H9 (cell line): ENCODE results near the gene TACR1. TPM values are rescaled to one million over a fixed set of nuclear protein-coding genes. Genes with fewer than 3 reads are reported as not detected.

Source experiments
- DNase-seq: peaks from one replicate; pipeline ENCODE4 v3.0.0-alpha.2; 2017
- H2AFZ ChIP-seq: one replicate; pipeline ENCODE4 v1.6.1; 2013; ENCODE audit warnings: mild to moderate bottlenecking, low read length, control low read depth, moderate library complexity
- H2AK5ac ChIP-seq: 2 replicates; pipeline ENCODE4 v1.6.1; 2013; ENCODE audit warnings: low read length, control low read depth, mixed read lengths; ENCODE audit not compliant: insufficient read length
- H2BK120ac ChIP-seq: one replicate; pipeline ENCODE4 v1.6.1; 2013; ENCODE audit warnings: low read depth, mild to moderate bottlenecking, low read length, control low read depth, inconsistent platforms; ENCODE audit not compliant: poor library complexity, severe bottlenecking
- H2BK12ac ChIP-seq: 2 replicates; pipeline ENCODE4 v1.6.1; 2013; ENCODE audit warnings: low read length, control low read depth, mixed read lengths, low read depth; ENCODE audit not compliant: insufficient read length
- H2BK15ac ChIP-seq: 2 replicates; pipeline ENCODE4 v1.6.1; 2013; ENCODE audit warnings: low read depth, low read length, control low read depth
- H2BK20ac ChIP-seq: one replicate; pipeline ENCODE4 v1.6.1; 2013; ENCODE audit warnings: low read depth, mild to moderate bottlenecking, low read length, control low read depth, inconsistent platforms; ENCODE audit not compliant: poor library complexity, severe bottlenecking
- H2BK5ac ChIP-seq: 2 replicates; pipeline ENCODE4 v1.6.1; 2013; ENCODE audit warnings: low read length, control low read depth, mixed read lengths; ENCODE audit not compliant: insufficient read length
- H3K14ac ChIP-seq: 2 replicates; pipeline ENCODE4 v1.6.1; 2013; ENCODE audit warnings: low read length, control low read depth; ENCODE audit not compliant: insufficient read depth
- H3K18ac ChIP-seq: 2 replicates; pipeline ENCODE4 v1.6.1; 2013; ENCODE audit warnings: low read depth, mild to moderate bottlenecking, mixed read lengths, low read length, control low read depth; ENCODE audit not compliant: insufficient read length
- H3K23ac ChIP-seq: 2 replicates; pipeline ENCODE4 v1.6.1; 2013; ENCODE audit warnings: low read length, control low read depth, mixed read lengths, low read depth; ENCODE audit not compliant: insufficient read length
- H3K23me2 ChIP-seq: 2 replicates; pipeline ENCODE4 v1.6.1; 2013; ENCODE audit warnings: low read depth, mild to moderate bottlenecking, mixed read lengths, low read length, control low read depth; ENCODE audit not compliant: insufficient read length, poor library complexity, severe bottlenecking
- H3K27ac ChIP-seq: 2 replicates; pipeline ENCODE4 v1.5.1; 2013; ENCODE audit warnings: low read length, control low read depth, mixed read lengths, low read depth; ENCODE audit not compliant: insufficient read length
- H3K27me3 ChIP-seq: 2 replicates; pipeline ENCODE4 v1.6.1; 2013; ENCODE audit warnings: low read length, control low read depth, inconsistent platforms; ENCODE audit not compliant: insufficient read depth
- H3K4ac ChIP-seq: 2 replicates; pipeline ENCODE4 v1.6.1; 2013; ENCODE audit warnings: low read depth, mild to moderate bottlenecking, control low read depth, inconsistent platforms, low read length, moderate library complexity
- H3K4me1 ChIP-seq: 2 replicates; pipeline ENCODE4 v1.6.1; 2013; ENCODE audit warnings: low read length, control low read depth, inconsistent platforms; ENCODE audit not compliant: insufficient read depth
- H3K4me2 ChIP-seq: 2 replicates; pipeline ENCODE4 v1.6.1; 2013; ENCODE audit warnings: low read length, control low read depth, mixed read lengths; ENCODE audit not compliant: insufficient read length, insufficient read depth
- H3K56ac ChIP-seq: 2 replicates; pipeline ENCODE4 v1.6.1; 2013; ENCODE audit warnings: low read depth, mild to moderate bottlenecking, mixed read lengths, low read length, control low read depth; ENCODE audit not compliant: insufficient read length
- H3K79me1 ChIP-seq: 2 replicates; pipeline ENCODE4 v1.6.1; 2013; ENCODE audit warnings: low read depth, mild to moderate bottlenecking, moderate library complexity, low read length, control low read depth, inconsistent platforms; ENCODE audit not compliant: insufficient read depth, poor library complexity, severe bottlenecking
- H3K79me2 ChIP-seq: 2 replicates; pipeline ENCODE4 v1.6.1; 2013; ENCODE audit warnings: low read length, control low read depth, inconsistent platforms; ENCODE audit not compliant: insufficient read depth
- H3K9ac ChIP-seq: 2 replicates; pipeline ENCODE4 v1.6.1; 2013; ENCODE audit warnings: low read length, control low read depth, mixed read lengths; ENCODE audit not compliant: insufficient read length; ENCODE audit errors: extremely low read depth
- H3K9me3 ChIP-seq: one replicate; pipeline ENCODE4 v1.6.1; 2013; ENCODE audit warnings: low read depth, low read length, inconsistent platforms; ENCODE audit not compliant: control insufficient read depth
- H3T11ph ChIP-seq: one replicate; pipeline ENCODE4 v1.6.1; 2013; ENCODE audit warnings: mild to moderate bottlenecking, low read length, control low read depth, inconsistent platforms
- H4K20me1 ChIP-seq: one replicate; pipeline ENCODE4 v1.6.1; 2013; ENCODE audit not compliant: control insufficient read depth, insufficient read length, insufficient read depth
- H4K5ac ChIP-seq: 2 replicates; pipeline ENCODE4 v1.6.1; 2013; ENCODE audit warnings: low read depth, mild to moderate bottlenecking, mixed read lengths, low read length, control low read depth; ENCODE audit not compliant: insufficient read length
- H4K8ac ChIP-seq: replicated peaks from 2 replicates; pipeline ENCODE4 v1.6.1; 2013; ENCODE audit warnings: low read length, control low read depth, mixed read lengths, low read depth; ENCODE audit not compliant: insufficient read length
- H4K91ac ChIP-seq: 2 replicates; pipeline ENCODE4 v1.6.1; 2013; ENCODE audit warnings: low read depth, mild to moderate bottlenecking, moderate library complexity, mixed read lengths, low read length, control low read depth; ENCODE audit not compliant: insufficient read length
- H3K27ac Mint-ChIP-seq, 3 experiments: 2 replicates in 2 of 3; 3 replicates in 1 of 3; pipeline ENCODE4 v1.8.0; 2020 to 2021; ENCODE audit warnings: mixed read lengths in 3 of 3, mild to moderate bottlenecking in 1 of 3, moderate library complexity in 1 of 3
- H3K27me3 Mint-ChIP-seq: 2 replicates; pipeline ENCODE4 v1.8.0; 2021; ENCODE audit warnings: low read depth, mild to moderate bottlenecking, moderate library complexity, mixed read lengths
- H3K36me3 Mint-ChIP-seq, 3 experiments: 2 replicates in 2 of 3; 3 replicates in 1 of 3; pipeline ENCODE4 v1.8.0; 2020 to 2021; ENCODE audit warnings: low read depth in 3 of 3, mixed read lengths in 3 of 3; ENCODE audit not compliant: insufficient read depth in 1 of 3
- H3K4me1 Mint-ChIP-seq, 2 experiments: 2 replicates each; pipeline ENCODE4 v1.8.0; 2020; ENCODE audit warnings: mixed read lengths in 2 of 2
- H3K4me3 Mint-ChIP-seq, 2 experiments: 2 replicates in 1 of 2; 3 replicates in 1 of 2; pipeline ENCODE4 v1.8.0; 2020 to 2021; ENCODE audit warnings: mild to moderate bottlenecking in 2 of 2, mixed read lengths in 2 of 2, moderate library complexity in 1 of 2
- H3K9me3 Mint-ChIP-seq, 2 experiments: 2 replicates in 1 of 2; 3 replicates in 1 of 2; pipeline ENCODE4 v1.8.0; 2020; ENCODE audit warnings: mild to moderate bottlenecking in 2 of 2, mixed read lengths in 2 of 2, moderate library complexity in 1 of 2
- WGBS: extraction: QIAGEN DNeasy Blood & Tissue Kit; methylation state at CpG from one replicate; pipeline ENCODE4 v1.1.7; 2013; ENCODE audit warnings: missing lambda C conversion rate, low lambda C conversion rate, mixed read lengths; ENCODE audit not compliant: insufficient read length; ENCODE audit errors: extremely low coverage; 5-methylcytosine and 5-hydroxymethylcytosine counted together
- total RNA-seq: library from RNA; stranded (reverse); gene quantifications from 2 replicates; pipeline ENCODE4 v1.2.1, GENCODE V29; 2021
- TF ChIP-seq, protein P1 (sequence below): fragments of 200-600 bp; sonication (generic); conservative IDR thresholded peaks from 3 replicates; pipeline ENCODE4 v1.8.0; 2021; ENCODE audit warnings: antibody characterized with exemption, mild to moderate bottlenecking

TACR1 gene
- total RNA-seq, 1 experiment from 2014 or later = 1.4 TPM

DNA sequence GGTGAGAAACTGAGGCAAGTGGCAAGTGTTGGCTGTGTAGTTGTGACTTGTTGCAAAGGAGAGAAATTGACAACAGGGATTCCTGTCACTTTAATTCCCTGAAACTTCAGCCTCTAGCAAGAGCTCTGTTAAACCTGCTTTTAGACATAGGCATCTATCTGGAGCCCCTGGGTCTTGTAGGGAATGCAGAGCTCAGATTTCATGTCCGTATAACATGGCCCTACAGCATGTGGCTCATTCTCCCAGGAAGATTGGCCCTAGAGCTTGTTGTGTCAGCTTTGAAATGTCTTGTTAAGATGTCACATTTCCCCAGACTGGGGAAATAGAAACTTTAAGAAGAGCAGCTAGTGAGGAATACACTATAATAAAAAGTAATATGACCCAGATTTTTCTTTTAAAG lies 125.1 kb downstream of the TACR1 start:
- Histone ChIP-seq H3K23me2 (no peaks in the 10 kb centered on the region), H2BK20ac (no peak overlapping the region), H3K9me3 (no peaks in the 10 kb centered on the region), H2BK12ac (no peak overlapping the region), H4K91ac (no peak overlapping the region), H2BK15ac (no peak overlapping the region), H4K20me1 (no peaks in the 10 kb centered on the region), H4K5ac (no peak overlapping the region), H3K4ac (no peak overlapping the region), H3K4me2 (no peak overlapping the region), H3K14ac (no peak overlapping the region), H3K9ac (no peak overlapping the region), H3K79me2 (no peaks in the 10 kb centered on the region), H3K27me3 (no peaks in the 10 kb centered on the region), H3K79me1 (no peaks in the 10 kb centered on the region), H3K23ac (no peak overlapping the region), H3K4me1 (no peaks in the 10 kb centered on the region), H3K18ac (no peak overlapping the region), H2BK5ac (no peak overlapping the region), H3K27ac (no peak overlapping the region), H2AK5ac (no peak overlapping the region), H2AFZ (no peak overlapping the region), H2BK120ac (no peak overlapping the region), H3K56ac (no peak overlapping the region), H3T11ph (no peak overlapping the region), H4K8ac (no peak overlapping the region)
- H3K9me3 Mint-ChIP-seq = no peaks in the 10 kb centered on the region
- DNase-seq = no peak
- H3K36me3 Mint-ChIP-seq = no peaks in the 10 kb centered on the region
- H3K4me3 Mint-ChIP-seq = no peak overlapping the region
- WGBS = no CpG with 5 or more reads among the region's 1 CpG
- no peak overlapping the region for H3K27ac Mint-ChIP-seq
- H3K4me1 Mint-ChIP-seq = peaks cover 6 to 9% of the 10 kb centered on the region in 2 experiments
- TF ChIP-seq, protein P1, sequence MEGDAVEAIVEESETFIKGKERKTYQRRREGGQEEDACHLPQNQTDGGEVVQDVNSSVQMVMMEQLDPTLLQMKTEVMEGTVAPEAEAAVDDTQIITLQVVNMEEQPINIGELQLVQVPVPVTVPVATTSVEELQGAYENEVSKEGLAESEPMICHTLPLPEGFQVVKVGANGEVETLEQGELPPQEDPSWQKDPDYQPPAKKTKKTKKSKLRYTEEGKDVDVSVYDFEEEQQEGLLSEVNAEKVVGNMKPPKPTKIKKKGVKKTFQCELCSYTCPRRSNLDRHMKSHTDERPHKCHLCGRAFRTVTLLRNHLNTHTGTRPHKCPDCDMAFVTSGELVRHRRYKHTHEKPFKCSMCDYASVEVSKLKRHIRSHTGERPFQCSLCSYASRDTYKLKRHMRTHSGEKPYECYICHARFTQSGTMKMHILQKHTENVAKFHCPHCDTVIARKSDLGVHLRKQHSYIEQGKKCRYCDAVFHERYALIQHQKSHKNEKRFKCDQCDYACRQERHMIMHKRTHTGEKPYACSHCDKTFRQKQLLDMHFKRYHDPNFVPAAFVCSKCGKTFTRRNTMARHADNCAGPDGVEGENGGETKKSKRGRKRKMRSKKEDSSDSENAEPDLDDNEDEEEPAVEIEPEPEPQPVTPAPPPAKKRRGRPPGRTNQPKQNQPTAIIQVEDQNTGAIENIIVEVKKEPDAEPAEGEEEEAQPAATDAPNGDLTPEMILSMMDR = no peak
- no peaks in the 10 kb centered on the region for H3K27me3 Mint-ChIP-seq
